HG02763 (cell line): ENCODE results near the gene CAPN8.
"Not testable (repeated sequence)": the region's sequence is repeated elsewhere in the genome, so short reads cannot be mapped to it uniquely, and the experiment has no call there.

Experiments
- ATAC-seq: cut with Tn5 transposase; IDR thresholded peaks from one replicate; pipeline ENCODE4 v1.9.1; 2021; ENCODE audit warnings: mild to moderate bottlenecking, moderate library complexity; ENCODE audit not compliant: unreplicated experiment

CAPN8 gene

GRCh38 chr1:223534677-223535076 is 130.8 kb downstream of the CAPN8 start:
- ATAC-seq = no peak

- no peak for ATAC-seq
Measured at GRCh38 chr1:223533708-223534107, 131.8 kb downstream of the CAPN8 start.

GRCh38 chr1:223531742-223532341 is 133.7 kb downstream of the CAPN8 start:
- ATAC-seq = no peak

- ATAC-seq = no peak
Measured at GRCh38 chr1:223525957-223526356, 139.5 kb downstream of the CAPN8 start.

DNA sequence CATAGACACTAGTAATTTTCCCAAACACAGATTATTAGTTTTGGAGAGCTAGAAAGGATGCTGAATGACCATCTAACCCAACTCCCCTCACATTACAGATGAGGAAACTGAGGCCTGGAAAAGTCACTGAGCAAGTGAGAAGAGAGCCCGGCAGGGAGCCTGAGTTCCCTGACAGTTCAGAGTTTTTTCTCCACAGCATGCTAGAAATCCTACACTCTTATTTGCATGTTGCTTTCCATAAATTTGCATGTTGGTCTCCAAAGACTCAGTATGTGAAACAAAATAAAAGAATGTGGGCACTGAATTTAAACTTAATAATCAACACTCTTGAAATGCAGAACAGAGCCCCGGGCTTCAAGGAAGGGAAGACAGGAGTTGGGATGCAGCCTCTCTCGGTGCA is 140.0 kb downstream of the CAPN8 start:
- no peak for ATAC-seq

DNA sequence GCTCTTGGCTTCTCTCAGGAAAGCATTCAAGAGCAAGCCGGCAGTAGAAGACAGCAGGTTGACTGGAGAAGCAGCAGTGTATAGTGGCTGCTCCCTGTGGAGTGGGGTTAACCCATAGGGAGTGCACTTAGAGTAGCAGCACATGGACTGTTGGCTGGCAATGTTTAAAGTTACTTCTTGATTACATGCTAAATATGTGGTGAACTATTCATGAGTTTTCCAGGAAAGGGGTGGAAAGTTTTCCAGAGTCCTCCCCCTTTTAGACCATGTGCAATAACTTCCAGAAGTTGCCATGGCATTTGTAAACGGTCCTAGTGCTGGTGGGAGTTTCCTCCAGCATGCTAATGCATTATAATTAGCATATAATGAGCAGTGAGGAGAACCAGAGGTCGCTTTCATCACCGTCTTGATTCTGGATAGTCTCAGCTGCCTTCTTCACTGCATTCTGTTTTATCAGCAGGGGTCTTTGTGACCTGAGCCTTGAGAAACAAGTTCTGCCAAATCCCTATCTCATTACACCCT is 140.5 kb downstream of the CAPN8 start:
- no peak for ATAC-seq

DNA sequence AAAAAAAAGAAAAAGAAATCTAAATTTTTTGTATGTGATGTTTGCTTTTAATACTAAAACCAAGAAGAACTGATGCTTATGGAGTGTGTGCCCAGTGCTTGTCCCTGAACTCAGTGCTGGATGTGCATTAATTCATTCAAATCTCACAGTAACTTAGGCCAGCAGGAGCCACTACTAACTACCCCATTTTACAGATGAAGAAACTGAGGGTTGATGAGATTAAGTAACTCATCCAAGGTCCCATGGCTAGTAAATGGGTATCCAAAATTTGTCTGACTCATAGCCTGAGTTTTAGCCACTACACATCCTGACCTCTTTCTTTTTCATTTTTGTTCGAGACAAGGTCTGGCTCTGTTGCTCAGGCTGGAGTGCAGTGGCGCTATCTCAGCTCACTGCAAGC is 144.4 kb downstream of the CAPN8 start:
- ATAC-seq = no peak

GRCh38 chr1:223520200-223520599 is 145.3 kb downstream of the CAPN8 start:
- no peak for ATAC-seq

DNA sequence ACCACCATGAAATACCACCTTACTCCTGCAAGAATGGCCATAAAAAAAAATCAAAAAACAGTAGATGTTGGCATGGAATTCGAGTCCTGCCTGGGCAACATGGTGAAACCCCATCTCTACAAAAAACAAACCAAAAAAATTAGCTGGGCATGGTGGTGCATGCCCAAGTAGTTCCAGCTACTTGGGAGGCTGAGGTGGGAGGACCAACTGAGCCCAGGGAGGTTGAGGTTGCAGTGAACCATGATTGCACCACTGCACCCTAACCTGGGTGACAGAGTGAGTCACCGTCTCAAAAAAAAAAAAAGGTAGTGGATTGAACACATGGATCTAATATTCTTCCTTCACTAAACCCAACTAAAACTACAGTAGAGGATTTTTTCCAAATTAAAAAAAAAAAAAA is 146.4 kb downstream of the CAPN8 start:
- ATAC-seq = no peak

GRCh38 chr1:223518553-223518952 is 146.9 kb downstream of the CAPN8 start:
- not testable (repeated sequence) for ATAC-seq

DNA sequence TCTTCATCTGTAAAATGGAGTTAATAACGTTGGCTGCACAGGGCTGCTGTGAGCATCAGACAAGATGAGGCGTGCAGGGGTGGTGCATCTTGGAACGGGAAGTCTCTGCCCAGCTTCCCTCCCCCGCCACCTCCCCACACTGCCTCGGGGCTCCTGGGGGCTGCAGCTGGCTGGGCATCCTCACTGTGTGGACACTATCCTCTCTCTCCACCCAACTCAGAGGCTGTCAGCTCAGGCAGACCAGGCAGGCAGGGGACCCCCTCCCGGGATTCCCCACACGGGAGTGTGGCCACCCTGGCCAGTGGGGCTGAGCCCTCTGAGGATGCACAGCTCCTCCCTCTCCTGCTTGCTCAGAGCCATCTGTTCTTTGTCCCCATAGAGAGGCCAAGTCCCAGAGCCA is 149.6 kb downstream of the CAPN8 start:
- ATAC-seq = no peak

DNA sequence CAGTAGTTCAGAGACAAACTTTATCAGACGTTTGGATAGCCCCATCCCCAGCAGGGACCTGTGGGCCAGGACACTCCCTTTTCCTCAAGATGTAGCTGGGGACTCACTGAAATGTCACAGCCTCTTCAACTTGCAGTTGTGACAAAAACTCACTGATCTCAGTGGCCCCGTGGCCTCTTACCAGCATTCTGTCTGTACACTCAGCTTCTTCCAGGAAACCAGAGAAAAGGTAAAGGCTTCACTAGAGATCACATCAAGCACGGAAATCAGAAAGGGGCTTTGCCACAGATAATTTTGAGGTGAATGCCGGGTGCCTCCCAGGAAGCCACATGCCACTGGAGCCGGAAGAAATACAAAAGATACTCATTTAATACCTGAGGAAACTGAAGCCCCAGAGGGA is 150.1 kb downstream of the CAPN8 start:
- no peak for ATAC-seq

GRCh38 chr1:223514644-223515043 is 150.9 kb downstream of the CAPN8 start:
- ATAC-seq = no peak

DNA sequence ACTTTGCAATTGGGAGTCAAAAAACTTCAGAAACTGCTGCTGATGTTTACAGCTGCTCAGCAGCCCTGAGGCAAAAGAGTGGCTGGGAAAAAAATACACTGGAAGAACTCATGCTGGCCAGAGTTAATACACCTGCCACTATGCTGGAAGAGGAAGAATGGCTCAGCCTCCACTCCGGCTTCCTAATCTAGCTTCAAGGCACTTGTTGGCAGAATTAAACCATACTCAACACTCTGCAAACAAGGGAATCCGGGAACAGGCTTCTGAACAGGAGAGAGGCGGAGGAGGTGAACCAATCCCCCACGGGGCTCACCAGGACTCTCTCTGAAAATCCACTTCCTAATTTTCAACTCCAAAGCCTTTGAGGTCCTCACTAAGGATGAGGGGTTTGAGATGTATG is 152.2 kb downstream of the CAPN8 start:
- ATAC-seq = no peak

DNA sequence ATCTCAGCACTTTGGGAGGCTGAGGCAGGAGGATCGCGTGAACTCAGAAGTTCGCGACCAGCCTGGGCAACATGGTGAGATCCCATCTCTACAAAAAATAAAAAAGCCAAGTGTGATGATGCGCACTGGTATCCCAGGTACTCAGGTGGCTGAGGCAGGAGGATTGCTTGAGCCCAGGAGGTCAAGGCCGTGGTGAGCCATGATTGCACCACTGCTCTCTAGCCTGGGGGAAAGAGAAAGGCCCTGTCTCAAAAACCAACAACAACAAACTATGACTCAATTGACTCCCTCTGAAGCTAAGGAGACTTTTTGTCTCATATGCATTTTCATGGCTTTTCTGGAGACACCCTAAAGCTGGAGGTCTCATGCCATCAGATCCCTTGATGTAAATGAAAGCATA is 153.4 kb downstream of the CAPN8 start:
- ATAC-seq = no peak

DNA sequence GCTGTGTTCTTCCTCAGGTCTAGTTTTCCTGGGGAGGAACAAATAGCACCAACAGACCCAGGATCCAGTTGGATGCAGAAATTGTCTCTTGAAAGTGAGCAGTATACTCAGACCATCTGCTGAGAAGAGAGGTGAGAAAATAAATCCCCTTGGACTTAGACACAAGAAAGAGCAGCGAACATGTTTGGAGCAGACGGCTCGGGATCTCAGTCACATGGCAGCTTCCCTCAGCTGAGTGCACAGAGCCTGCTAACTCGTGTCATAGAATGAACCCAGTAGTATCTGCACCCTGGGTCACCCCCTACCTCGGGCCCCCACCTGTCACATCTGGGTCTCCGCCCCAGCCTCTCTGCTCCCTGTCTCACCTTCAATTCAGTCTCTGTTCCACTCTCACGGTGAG is 156.7 kb downstream of the CAPN8 start:
- ATAC-seq = no peak

DNA sequence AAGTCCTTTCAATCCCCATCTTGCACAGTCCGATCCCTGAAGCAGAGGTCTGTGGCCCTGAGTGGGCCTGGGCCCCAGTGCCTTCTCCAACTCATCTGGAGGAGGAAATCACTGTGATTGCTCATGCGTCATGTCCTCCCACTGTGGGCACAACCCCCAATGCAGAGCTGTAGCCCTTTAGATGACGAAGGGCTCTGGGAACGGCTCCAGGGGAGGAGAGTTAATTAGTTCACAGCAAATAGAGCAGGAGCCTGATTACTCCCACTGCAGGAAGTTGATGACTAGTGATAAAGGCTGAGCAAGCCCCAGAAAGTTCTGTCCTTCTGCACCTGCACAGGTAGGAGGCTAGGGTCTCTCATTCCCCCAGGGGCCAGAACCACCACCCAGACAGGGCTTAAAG is 160.8 kb downstream of the CAPN8 start:
- ATAC-seq = no peak

DNA sequence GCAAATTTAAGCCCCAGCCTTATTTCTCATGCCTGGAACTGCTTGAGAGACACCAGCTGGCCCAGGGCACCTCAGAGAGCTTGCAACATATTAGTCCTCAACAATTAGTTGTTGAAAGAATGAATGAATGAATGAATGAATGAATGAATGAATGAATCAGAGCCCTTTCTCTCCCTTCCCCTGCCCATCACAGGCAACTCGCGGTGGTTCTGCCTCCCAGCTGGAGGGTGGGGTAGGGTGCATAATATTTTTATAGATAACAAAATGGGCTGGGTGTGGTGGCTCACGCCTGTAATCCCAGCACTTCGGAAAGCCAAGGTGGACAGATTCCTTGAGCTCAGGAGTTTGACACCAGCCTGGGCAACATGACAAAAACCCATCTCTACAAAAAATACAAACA is 162.2 kb downstream of the CAPN8 start:
- ATAC-seq = no peak

DNA sequence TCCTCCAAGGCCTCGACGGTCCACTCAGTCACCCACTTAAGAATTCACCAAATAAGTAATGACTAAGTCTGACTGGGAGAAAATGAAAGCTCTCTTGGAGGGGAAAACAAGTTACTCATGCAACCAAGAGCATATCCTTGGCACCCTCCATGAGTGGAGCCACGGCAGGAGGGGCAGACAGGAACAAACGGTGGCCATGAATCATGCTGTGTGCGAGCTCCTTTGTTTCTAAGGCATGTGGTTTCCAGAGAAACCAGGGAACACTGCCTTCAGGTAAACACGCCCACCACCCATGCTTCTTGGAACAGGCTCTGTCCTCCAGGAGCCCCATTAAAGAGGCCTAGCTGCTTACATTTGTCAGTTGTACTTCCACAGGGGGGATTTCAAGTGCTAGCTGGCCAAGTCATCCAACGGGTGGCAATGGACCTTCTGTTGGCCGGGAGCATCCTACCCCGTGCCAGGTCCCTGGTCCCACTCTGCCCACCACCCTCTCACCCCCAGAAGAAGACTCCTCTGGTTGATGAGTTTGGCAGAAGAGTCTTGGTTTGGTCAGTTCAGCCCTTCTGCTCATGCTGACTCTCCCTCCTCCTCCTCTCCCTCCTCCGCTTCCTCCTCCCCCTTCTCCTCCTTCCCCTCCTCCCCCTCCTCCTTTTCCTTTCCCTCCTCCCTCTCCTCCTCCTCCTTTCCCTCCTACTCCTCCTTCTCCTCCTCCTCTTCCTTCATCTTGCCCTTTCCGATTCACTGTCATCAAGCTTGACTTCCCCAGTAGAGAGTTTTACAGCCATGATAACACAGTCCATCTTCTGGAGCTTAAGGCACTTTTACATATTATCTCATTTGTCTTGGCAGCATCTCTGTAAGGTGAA is 164.7 kb downstream of the CAPN8 start:
- ATAC-seq = no peak

DNA sequence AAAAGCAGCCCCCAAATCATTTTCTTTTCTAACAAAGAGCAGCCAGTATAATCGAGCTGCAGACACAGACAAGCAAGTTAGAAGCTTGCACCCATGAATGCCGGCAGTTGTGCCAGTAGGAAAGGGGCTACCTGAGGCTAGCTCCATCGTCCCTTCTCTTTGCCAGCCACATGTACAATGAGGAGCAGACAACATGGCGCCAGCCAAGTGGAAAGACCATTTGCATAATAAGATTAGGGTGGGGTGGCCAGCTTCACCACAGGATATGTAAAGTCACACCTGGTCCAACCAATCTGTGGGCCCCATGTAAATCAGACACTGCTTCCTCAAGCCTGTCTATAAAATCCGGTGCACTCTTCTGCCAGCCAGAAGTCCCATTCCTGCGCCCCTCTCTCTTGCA is 168.6 kb downstream of the CAPN8 start:
- no peak for ATAC-seq

- ATAC-seq = no peak
Measured at GRCh38 chr1:223494926-223495645, 170.4 kb downstream of the CAPN8 start.

- no peak for ATAC-seq
Measured at GRCh38 chr1:223492044-223492443, 173.5 kb downstream of the CAPN8 start.
